ENCODE data around the gene AKT2.

- TF ChIP-seq GATA2 (IDR thresholded peaks at IDR 0.05; ENCODE audit: low read depth, low read length) (no peak), GATA3 (IDR thresholded peaks at IDR 0.05; ENCODE audit: low read depth, low read length) (no peak)
These were observed 38.7 kb downstream of the AKT2 start for GRCh38 chr19:40246292-40247073.

All from SH-SY5Y (cell line).